ENCODE data around the gene GNG7. TPM values are rescaled to one million over a fixed set of nuclear protein-coding genes. Genes with fewer than 3 reads are reported as not detected.
"Not testable (repeated sequence)": the region's sequence is repeated elsewhere in the genome, so short reads cannot be mapped to it uniquely, and the experiment has no call there.

Gene GNG7
- polyA plus RNA-seq, 3 donors, result 2.8 to 4.0 (median 2.9) TPM

GRCh38 chr19:2543463-2544442 lies 158.7 kb downstream of the GNG7 start:
- peak overlapping the region; percentile 93 for H3K27ac ChIP-seq (ENCODE audit: low read depth, low read length)
- 10 to 13% (median 12%) methylated on average over 36 of the region's 36 CpGs for WGBS, 3 donors

GRCh38 chr19:2543072-2543462 lies 159.4 kb downstream of the GNG7 start:
- H3K27ac ChIP-seq (ENCODE audit: low read depth, low read length), result peak overlapping the region; percentile 93
- WGBS, 3 donors, result 23 to 56% (median 54%) methylated on average over 4 of the region's 4 CpGs

GRCh38 chr19:2542341-2543069 lies 160.0 kb downstream of the GNG7 start:
- peak overlapping the region; percentile 93 for H3K27ac ChIP-seq (ENCODE audit: low read depth, low read length)
- 71 to 91% (median 78%) methylated on average over 22 of the region's 22 CpGs for WGBS, 3 donors

- 43 to 61% (median 49%) methylated on average over 35 of the region's 35 CpGs for WGBS, 3 donors
- H3K27ac ChIP-seq (ENCODE audit: low read depth, low read length), result peak overlapping the region; percentile 7
Measured at GRCh38 chr19:2540646-2541454, 161.6 kb downstream of the GNG7 start.

GRCh38 chr19:2540251-2540645 lies 162.2 kb downstream of the GNG7 start:
- H3K27ac ChIP-seq (ENCODE audit: low read depth, low read length), result peak overlapping the region; percentile 7
- WGBS, 3 donors, result 85 to 89% (median 86%) methylated on average over 12 of the region's 12 CpGs

GRCh38 chr19:2538096-2538757 lies 164.3 kb downstream of the GNG7 start:
- no peak overlapping the region for H3K27ac ChIP-seq (ENCODE audit: low read depth, low read length)
- WGBS, 3 donors, result 93 to 99% (median 94%) methylated on average over 9 to 10 of the region's 10 CpGs

- 55 to 87% (median 56%) methylated on average over 9 of the region's 9 CpGs for WGBS, 3 donors
- not testable (repeated sequence) for H3K27ac ChIP-seq (ENCODE audit: low read depth, low read length)
Measured at GRCh38 chr19:2537584-2537983, 164.9 kb downstream of the GNG7 start.

GRCh38 chr19:2536461-2536860 lies 166.0 kb downstream of the GNG7 start:
- 45 to 75% (median 73%) methylated on average over 12 of the region's 12 CpGs for WGBS, 3 donors
- H3K27ac ChIP-seq (ENCODE audit: low read depth, low read length), result no peak overlapping the region

- WGBS, 3 donors, result 80 to 93% (median 87%) methylated on average over 2 of the region's 2 CpGs
- H3K27ac ChIP-seq (ENCODE audit: low read depth, low read length), result no peak overlapping the region
Measured at GRCh38 chr19:2534423-2535013, 168.0 kb downstream of the GNG7 start.

- WGBS, 3 donors, result 84 to 91% (median 87%) methylated on average over 6 of the region's 6 CpGs
- no peak overlapping the region for H3K27ac ChIP-seq (ENCODE audit: low read depth, low read length)
Measured at GRCh38 chr19:2533686-2534422, 168.6 kb downstream of the GNG7 start.

GRCh38 chr19:2533072-2533425 lies 169.4 kb downstream of the GNG7 start:
- WGBS, 3 donors, result 28 to 78% (median 61%) methylated on average over 2 of the region's 2 CpGs
- H3K27ac ChIP-seq (ENCODE audit: low read depth, low read length), result no peak overlapping the region

GRCh38 chr19:2532252-2533071 lies 170.0 kb downstream of the GNG7 start:
- WGBS, 3 donors, result 76 to 92% (median 89%) methylated on average over 7 of the region's 7 CpGs
- no peak overlapping the region for H3K27ac ChIP-seq (ENCODE audit: low read depth, low read length)

- WGBS, 3 donors, result 89 to 93% (median 91%) methylated on average over 10 of the region's 10 CpGs
Measured at GRCh38 chr19:2529942-2530341, 172.6 kb downstream of the GNG7 start.

GRCh38 chr19:2529473-2529918 lies 173.0 kb downstream of the GNG7 start:
- 72 to 89% (median 80%) methylated on average over 9 of the region's 9 CpGs for WGBS, 3 donors
- no peak overlapping the region for H3K27ac ChIP-seq (ENCODE audit: low read depth, low read length)

More at GRCh38 chr19:2529942-2530341, 172.6 kb downstream of the GNG7 start:
- H3K27ac ChIP-seq (ENCODE audit: low read depth, low read length), result not testable (repeated sequence)

- H3K27ac ChIP-seq (ENCODE audit: low read depth, low read length), result no peak overlapping the region
- WGBS, 3 donors, result 53 to 79% (median 55%) methylated on average over 8 of the region's 8 CpGs
Measured at GRCh38 chr19:2528675-2529101, 173.8 kb downstream of the GNG7 start.

- WGBS, 3 donors, result 90 to 96% (median 92%) methylated on average over 4 of the region's 4 CpGs
- H3K27ac ChIP-seq (ENCODE audit: low read depth, low read length), result no peak overlapping the region
Measured at GRCh38 chr19:2527686-2528085, 174.8 kb downstream of the GNG7 start.

Data from adipose tissue (tissue), 3 donors.